Measurements from ENCODE around the gene DPP4. TPM values are rescaled to one million over a fixed set of nuclear protein-coding genes. Genes with fewer than 3 reads are reported as not detected.
"Not testable (repeated sequence)": the region's sequence is repeated elsewhere in the genome, so short reads cannot be mapped to it uniquely, and the experiment has no call there.

The DPP4 gene
- polyA plus RNA-seq, 1 donor from 2014 or later, result not detected

DNA sequence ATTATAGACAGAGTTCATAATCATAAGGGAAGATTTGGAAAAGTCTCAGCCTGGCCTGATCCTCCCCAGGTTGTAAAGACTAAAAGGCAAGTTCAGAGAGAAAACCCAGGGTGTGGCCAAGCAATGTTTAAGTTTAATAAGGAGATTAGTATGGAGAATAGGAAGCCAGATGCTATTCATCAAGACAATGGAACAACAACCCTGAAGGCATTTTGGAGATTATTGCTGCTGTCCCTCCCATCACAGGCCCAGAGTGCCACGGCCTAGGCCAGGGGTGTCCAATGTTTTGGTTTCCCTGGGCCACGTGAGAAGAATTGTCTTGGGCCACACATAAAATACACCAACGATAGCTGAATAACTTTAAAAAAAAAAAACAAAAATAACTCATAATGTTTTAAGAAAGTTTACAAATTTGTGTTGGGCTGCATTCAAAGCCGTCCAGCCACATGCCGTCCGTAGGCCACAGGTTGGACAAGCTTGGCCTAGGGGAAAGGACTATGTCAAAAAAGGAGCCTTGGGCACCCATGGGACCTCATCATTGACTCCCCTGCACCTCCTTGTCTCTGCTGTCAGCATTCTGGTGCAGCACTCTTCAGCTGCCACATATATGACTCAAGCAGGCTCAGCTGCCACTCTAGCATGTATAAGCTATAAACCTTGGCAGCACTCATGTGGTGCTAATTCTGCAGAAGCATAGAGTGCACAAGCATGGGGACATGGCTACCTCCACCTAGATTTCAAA is 20.8 kb downstream of the DPP4 start:
- H3F3A ChIP-seq (ENCODE audit: insufficient read depth, low read length, poor library complexity, severe bottlenecking), result no peaks in the 10 kb centered on the region
- TF ChIP-seq RAD21 (conservative IDR thresholded peaks at IDR 0.05), result no peak
- no peak for TF ChIP-seq EZH2 (IDR thresholded peaks at IDR 0.05; ENCODE audit: borderline replicate concordance, insufficient read depth, low read length, poor library complexity, severe bottlenecking)
- no peak for TF ChIP-seq EP300 (conservative IDR thresholded peaks at IDR 0.05; ENCODE audit: poor library complexity, severe bottlenecking)
- no peak for TF ChIP-seq TAF1 (IDR thresholded peaks at IDR 0.05; ENCODE audit: low read depth)
- no peak for TF ChIP-seq MXI1 (conservative IDR thresholded peaks at IDR 0.05; ENCODE audit: poor library complexity, severe bottlenecking)
- TF ChIP-seq POLR2AphosphoS5 (IDR thresholded peaks at IDR 0.05), result no peak
- no peak for TF ChIP-seq SMC3 (conservative IDR thresholded peaks at IDR 0.05; ENCODE audit: poor library complexity)
- H3K9me3 ChIP-seq (ENCODE audit: low read length), result no peaks in the 10 kb centered on the region
- H3K4me2 ChIP-seq (ENCODE audit: low read length), result no peak overlapping the region
- no peaks in the 10 kb centered on the region for H3K27me3 ChIP-seq (ENCODE audit: insufficient read depth, low read depth, low read length)
- no peak overlapping the region for H3K27ac ChIP-seq (ENCODE audit: low read length)
- H3K9ac ChIP-seq (ENCODE audit: low read length), result no peak overlapping the region
- no peaks in the 10 kb centered on the region for H3K79me2 ChIP-seq (replicated peaks; ENCODE audit: insufficient read depth, low read length)
- H3K36me3 ChIP-seq (ENCODE audit: insufficient read depth, low read length), result no peaks in the 10 kb centered on the region
- no peaks in the 10 kb centered on the region for H3K9me2 ChIP-seq (ENCODE audit: insufficient read depth, low read length)
- H4K20me1 ChIP-seq (ENCODE audit: insufficient read depth), result no peaks in the 10 kb centered on the region
- no peak overlapping the region for H3K4me3 ChIP-seq (ENCODE audit: low read length)
- H2AFZ ChIP-seq (ENCODE audit: low read depth, low read length), result no peak overlapping the region

- H3K9me3 ChIP-seq (ENCODE audit: low read length), result no peaks in the 10 kb centered on the region
- no peaks in the 10 kb centered on the region for H3K36me3 ChIP-seq (ENCODE audit: insufficient read depth, low read length)
- no peaks in the 10 kb centered on the region for H3K79me2 ChIP-seq (replicated peaks; ENCODE audit: insufficient read depth, low read length)
- no peak overlapping the region for H3K4me2 ChIP-seq (ENCODE audit: low read length)
- H3K9ac ChIP-seq (ENCODE audit: low read length), result no peak overlapping the region
- no peak overlapping the region for H3K4me3 ChIP-seq (ENCODE audit: low read length)
- no peak overlapping the region for H3K27ac ChIP-seq (ENCODE audit: low read length)
- H3K27me3 ChIP-seq (ENCODE audit: insufficient read depth, low read depth, low read length), result no peaks in the 10 kb centered on the region
- H3F3A ChIP-seq (ENCODE audit: insufficient read depth, low read length, poor library complexity, severe bottlenecking), result no peaks in the 10 kb centered on the region
- no peaks in the 10 kb centered on the region for H3K9me2 ChIP-seq (ENCODE audit: insufficient read depth, low read length)
- TF ChIP-seq, protein P1, sequence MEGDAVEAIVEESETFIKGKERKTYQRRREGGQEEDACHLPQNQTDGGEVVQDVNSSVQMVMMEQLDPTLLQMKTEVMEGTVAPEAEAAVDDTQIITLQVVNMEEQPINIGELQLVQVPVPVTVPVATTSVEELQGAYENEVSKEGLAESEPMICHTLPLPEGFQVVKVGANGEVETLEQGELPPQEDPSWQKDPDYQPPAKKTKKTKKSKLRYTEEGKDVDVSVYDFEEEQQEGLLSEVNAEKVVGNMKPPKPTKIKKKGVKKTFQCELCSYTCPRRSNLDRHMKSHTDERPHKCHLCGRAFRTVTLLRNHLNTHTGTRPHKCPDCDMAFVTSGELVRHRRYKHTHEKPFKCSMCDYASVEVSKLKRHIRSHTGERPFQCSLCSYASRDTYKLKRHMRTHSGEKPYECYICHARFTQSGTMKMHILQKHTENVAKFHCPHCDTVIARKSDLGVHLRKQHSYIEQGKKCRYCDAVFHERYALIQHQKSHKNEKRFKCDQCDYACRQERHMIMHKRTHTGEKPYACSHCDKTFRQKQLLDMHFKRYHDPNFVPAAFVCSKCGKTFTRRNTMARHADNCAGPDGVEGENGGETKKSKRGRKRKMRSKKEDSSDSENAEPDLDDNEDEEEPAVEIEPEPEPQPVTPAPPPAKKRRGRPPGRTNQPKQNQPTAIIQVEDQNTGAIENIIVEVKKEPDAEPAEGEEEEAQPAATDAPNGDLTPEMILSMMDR (IDR thresholded peaks at IDR 0.05; ENCODE audit: poor library complexity, severe bottlenecking), result no peak
- TF ChIP-seq RAD21 (conservative IDR thresholded peaks at IDR 0.05) (no peak), TAF1 (IDR thresholded peaks at IDR 0.05; ENCODE audit: low read depth) (no peak), SMC3 (conservative IDR thresholded peaks at IDR 0.05; ENCODE audit: poor library complexity) (no peak), EP300 (conservative IDR thresholded peaks at IDR 0.05; ENCODE audit: poor library complexity, severe bottlenecking) (no peak), MXI1 (conservative IDR thresholded peaks at IDR 0.05; ENCODE audit: poor library complexity, severe bottlenecking) (no peak), POLR2AphosphoS5 (IDR thresholded peaks at IDR 0.05) (no peak), EZH2 (IDR thresholded peaks at IDR 0.05; ENCODE audit: borderline replicate concordance, insufficient read depth, low read length, poor library complexity, severe bottlenecking) (no peak)
- TF ChIP-seq, protein P2, sequence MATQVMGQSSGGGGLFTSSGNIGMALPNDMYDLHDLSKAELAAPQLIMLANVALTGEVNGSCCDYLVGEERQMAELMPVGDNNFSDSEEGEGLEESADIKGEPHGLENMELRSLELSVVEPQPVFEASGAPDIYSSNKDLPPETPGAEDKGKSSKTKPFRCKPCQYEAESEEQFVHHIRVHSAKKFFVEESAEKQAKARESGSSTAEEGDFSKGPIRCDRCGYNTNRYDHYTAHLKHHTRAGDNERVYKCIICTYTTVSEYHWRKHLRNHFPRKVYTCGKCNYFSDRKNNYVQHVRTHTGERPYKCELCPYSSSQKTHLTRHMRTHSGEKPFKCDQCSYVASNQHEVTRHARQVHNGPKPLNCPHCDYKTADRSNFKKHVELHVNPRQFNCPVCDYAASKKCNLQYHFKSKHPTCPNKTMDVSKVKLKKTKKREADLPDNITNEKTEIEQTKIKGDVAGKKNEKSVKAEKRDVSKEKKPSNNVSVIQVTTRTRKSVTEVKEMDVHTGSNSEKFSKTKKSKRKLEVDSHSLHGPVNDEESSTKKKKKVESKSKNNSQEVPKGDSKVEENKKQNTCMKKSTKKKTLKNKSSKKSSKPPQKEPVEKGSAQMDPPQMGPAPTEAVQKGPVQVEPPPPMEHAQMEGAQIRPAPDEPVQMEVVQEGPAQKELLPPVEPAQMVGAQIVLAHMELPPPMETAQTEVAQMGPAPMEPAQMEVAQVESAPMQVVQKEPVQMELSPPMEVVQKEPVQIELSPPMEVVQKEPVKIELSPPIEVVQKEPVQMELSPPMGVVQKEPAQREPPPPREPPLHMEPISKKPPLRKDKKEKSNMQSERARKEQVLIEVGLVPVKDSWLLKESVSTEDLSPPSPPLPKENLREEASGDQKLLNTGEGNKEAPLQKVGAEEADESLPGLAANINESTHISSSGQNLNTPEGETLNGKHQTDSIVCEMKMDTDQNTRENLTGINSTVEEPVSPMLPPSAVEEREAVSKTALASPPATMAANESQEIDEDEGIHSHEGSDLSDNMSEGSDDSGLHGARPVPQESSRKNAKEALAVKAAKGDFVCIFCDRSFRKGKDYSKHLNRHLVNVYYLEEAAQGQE (IDR thresholded peaks at IDR 0.05; ENCODE audit: borderline replicate concordance), result no peak
- no peak overlapping the region for H2AFZ ChIP-seq (ENCODE audit: low read depth, low read length)
- H4K20me1 ChIP-seq (ENCODE audit: insufficient read depth), result no peaks in the 10 kb centered on the region
Observed at GRCh38 chr2:162050513-162050961, 23.5 kb downstream of the DPP4 start.

GRCh38 chr2:162049089-162049488 is 24.9 kb downstream of the DPP4 start:
- H3K27ac ChIP-seq (ENCODE audit: low read length); H3K4me3 ChIP-seq (ENCODE audit: low read length); H3K9ac ChIP-seq (ENCODE audit: low read length); H3F3A ChIP-seq (ENCODE audit: insufficient read depth, low read length, poor library complexity, severe bottlenecking); H3K79me2 ChIP-seq (replicated peaks; ENCODE audit: insufficient read depth, low read length); H2AFZ ChIP-seq (ENCODE audit: low read depth, low read length); H3K4me2 ChIP-seq (ENCODE audit: low read length); H3K9me3 ChIP-seq (ENCODE audit: low read length); H4K20me1 ChIP-seq (ENCODE audit: insufficient read depth); H3K36me3 ChIP-seq (ENCODE audit: insufficient read depth, low read length); H3K27me3 ChIP-seq (ENCODE audit: insufficient read depth, low read depth, low read length); H3K9me2 ChIP-seq (ENCODE audit: insufficient read depth, low read length): not testable (repeated sequence)

Measured in neural cell (in vitro differentiated cells).